Fibroblast of lung (primary cell): ENCODE measurements around the gene ITPK1. TPM values are rescaled to one million over a fixed set of nuclear protein-coding genes. Genes with fewer than 3 reads are reported as not detected.

Source experiments
- DNase-seq, 2 donors: peaks; one replicate each; pipeline versions ENCODE4 v3.0.0 to v3.0.0-alpha.2; 2010; ENCODE audit warnings: low read depth in 2 of 2
- H2AFZ ChIP-seq: 2 replicates; pipeline ENCODE4 v1.5.1; 2012; ENCODE audit warnings: low read length, control low read depth, inconsistent platforms
- H3K27ac ChIP-seq: 2 replicates; pipeline ENCODE4 v1.5.1; 2011; ENCODE audit warnings: low read length, control low read depth; ENCODE audit not compliant: insufficient read depth
- H3K27me3 ChIP-seq: 2 replicates; pipeline ENCODE4 v1.5.1; 2011; ENCODE audit warnings: mild to moderate bottlenecking, low read length; ENCODE audit not compliant: control insufficient read depth, insufficient read depth
- H3K36me3 ChIP-seq: 2 replicates; pipeline ENCODE4 v1.5.1; 2011; ENCODE audit warnings: low read length; ENCODE audit not compliant: control insufficient read depth, insufficient read depth
- H3K4me1 ChIP-seq: 2 replicates; pipeline ENCODE4 v1.5.1; 2011; ENCODE audit warnings: low read length; ENCODE audit not compliant: control insufficient read depth, insufficient read depth; ENCODE audit errors: extremely low read depth
- H3K4me2 ChIP-seq: 2 replicates; pipeline ENCODE4 v1.5.1; 2011; ENCODE audit warnings: low read length, control low read depth; ENCODE audit not compliant: insufficient read depth; ENCODE audit errors: extremely low read depth
- H3K4me3 ChIP-seq, 4 experiments: fragments of 200-600 bp in 1 of 4; sonication (generic) in 1 of 4; replicated peaks in 1 of 4; 2 replicates each; pipeline ENCODE4 v1.5.1; 2011 to 2016; ENCODE audit warnings: low read length in 4 of 4, low read depth in 3 of 4, mild to moderate bottlenecking in 3 of 4, control low read depth in 2 of 4, inconsistent platforms in 1 of 4, mixed read lengths in 1 of 4; ENCODE audit not compliant: insufficient read depth in 1 of 4; ENCODE audit errors: control extremely low read depth in 1 of 4
- H3K79me2 ChIP-seq: 2 replicates; pipeline ENCODE4 v1.5.1; 2012; ENCODE audit warnings: mild to moderate bottlenecking, low read length, inconsistent platforms; ENCODE audit not compliant: control insufficient read depth, insufficient read depth
- H3K9ac ChIP-seq: 2 replicates; pipeline ENCODE4 v1.5.1; 2011; ENCODE audit warnings: mild to moderate bottlenecking, low read length, control low read depth; ENCODE audit not compliant: insufficient read depth
- H3K9me3 ChIP-seq: 2 replicates; pipeline ENCODE4 v1.5.1; 2012; ENCODE audit warnings: low read depth, low read length; ENCODE audit not compliant: control insufficient read depth, insufficient read depth
- H4K20me1 ChIP-seq: 2 replicates; pipeline ENCODE4 v1.5.1; 2011; ENCODE audit warnings: low read length; ENCODE audit not compliant: control insufficient read depth, insufficient read depth; ENCODE audit errors: extremely low read depth
- EZH2 ChIP-seq: IDR thresholded peaks from 2 replicates; pipeline ENCODE4 v1.5.1; 2012; ENCODE audit warnings: low read length, control low read depth, mild to moderate bottlenecking; ENCODE audit errors: missing control alignments
- polyA plus RNA-seq, 2 donors: library from polyadenylated mRNA; depleted of rRNA in 1 of 2; stranded (reverse) in 1 of 2; unstranded in 1 of 2; fragments of >200 nt; gene quantifications; 2 replicates each; pipeline ENCODE4 v1.2.1, GENCODE V29; 2011 to 2012; ENCODE audit warnings: missing spikeins in 1 of 2
- total RNA-seq: library from RNA; depleted of rRNA; stranded (reverse); fragments of >200 nt; gene quantifications from 2 replicates; pipeline ENCODE4 v1.2.1, GENCODE V29; 2014
- TF ChIP-seq, protein P1 (sequence below), 2 donors: IDR thresholded peaks in 1 of 2; conservative IDR thresholded peaks in 1 of 2; 1 replicate in 1 of 2; 2 replicates in 1 of 2; pipeline ENCODE4 v1.5.1; 2011 to 2012; ENCODE audit warnings: low read length in 2 of 2, control low read depth in 1 of 2, inconsistent platforms in 1 of 2, low read depth in 1 of 2, mild to moderate bottlenecking in 1 of 2

The ITPK1 gene
- total and polyA plus RNA-seq, 2 donors (not counting 1 experiment from before 2014, with no cell fraction given), result 9.2 to 23.1 TPM

DNA sequence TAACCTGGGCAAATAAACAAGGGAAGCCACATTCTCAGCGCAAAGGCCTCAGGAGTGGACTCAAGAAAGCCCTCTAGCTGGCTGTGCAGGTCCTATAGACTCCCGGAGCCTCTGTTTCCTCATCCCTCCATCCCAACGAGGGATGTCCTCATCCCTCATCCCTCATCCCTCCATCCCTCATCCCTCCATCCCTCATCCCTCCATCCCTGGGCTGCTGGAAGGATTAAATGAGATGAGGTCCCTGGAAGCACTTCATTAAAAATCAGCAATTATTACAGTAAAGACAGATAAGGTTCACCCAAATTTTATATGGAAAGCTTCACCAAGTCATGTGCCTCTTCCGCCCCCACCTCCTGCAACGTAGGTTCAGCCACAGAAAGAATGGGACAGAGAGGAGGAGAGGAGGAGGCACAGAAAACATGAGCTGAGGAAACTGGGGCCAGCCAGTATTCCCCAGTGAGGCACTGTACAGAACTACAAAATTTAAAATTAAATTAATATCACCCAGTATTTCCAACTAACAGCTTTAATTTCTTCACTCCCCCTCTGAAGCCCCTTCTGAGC, 4.8 kb downstream of the ITPK1 start:
- no peak overlapping the region for H3K9ac ChIP-seq
- H3K79me2 ChIP-seq, result no peaks in the 10 kb centered on the region
- H3K27me3 ChIP-seq, result no peaks in the 10 kb centered on the region
- DNase-seq, result no peak
- H3K4me3 ChIP-seq, result no peak overlapping the region
- TF ChIP-seq, protein P1, sequence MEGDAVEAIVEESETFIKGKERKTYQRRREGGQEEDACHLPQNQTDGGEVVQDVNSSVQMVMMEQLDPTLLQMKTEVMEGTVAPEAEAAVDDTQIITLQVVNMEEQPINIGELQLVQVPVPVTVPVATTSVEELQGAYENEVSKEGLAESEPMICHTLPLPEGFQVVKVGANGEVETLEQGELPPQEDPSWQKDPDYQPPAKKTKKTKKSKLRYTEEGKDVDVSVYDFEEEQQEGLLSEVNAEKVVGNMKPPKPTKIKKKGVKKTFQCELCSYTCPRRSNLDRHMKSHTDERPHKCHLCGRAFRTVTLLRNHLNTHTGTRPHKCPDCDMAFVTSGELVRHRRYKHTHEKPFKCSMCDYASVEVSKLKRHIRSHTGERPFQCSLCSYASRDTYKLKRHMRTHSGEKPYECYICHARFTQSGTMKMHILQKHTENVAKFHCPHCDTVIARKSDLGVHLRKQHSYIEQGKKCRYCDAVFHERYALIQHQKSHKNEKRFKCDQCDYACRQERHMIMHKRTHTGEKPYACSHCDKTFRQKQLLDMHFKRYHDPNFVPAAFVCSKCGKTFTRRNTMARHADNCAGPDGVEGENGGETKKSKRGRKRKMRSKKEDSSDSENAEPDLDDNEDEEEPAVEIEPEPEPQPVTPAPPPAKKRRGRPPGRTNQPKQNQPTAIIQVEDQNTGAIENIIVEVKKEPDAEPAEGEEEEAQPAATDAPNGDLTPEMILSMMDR (conservative IDR thresholded peaks at IDR 0.05 in 1 of 2, IDR thresholded peaks at IDR 0.05 in 1 of 2; ENCODE audit: low read depth in 1 of 2, low read length in 2 of 2), result no peak
- TF ChIP-seq EZH2, result no peak
- peaks cover 5% of the 10 kb centered on the region for H3K4me1 ChIP-seq
- no peaks in the 10 kb centered on the region for H3K36me3 ChIP-seq
- H2AFZ ChIP-seq, result no peak overlapping the region
- no peaks in the 10 kb centered on the region for H3K9me3 ChIP-seq
- no peaks in the 10 kb centered on the region for H4K20me1 ChIP-seq
- H3K4me2 ChIP-seq, result no peak overlapping the region
- no peak overlapping the region for H3K27ac ChIP-seq

DNA sequence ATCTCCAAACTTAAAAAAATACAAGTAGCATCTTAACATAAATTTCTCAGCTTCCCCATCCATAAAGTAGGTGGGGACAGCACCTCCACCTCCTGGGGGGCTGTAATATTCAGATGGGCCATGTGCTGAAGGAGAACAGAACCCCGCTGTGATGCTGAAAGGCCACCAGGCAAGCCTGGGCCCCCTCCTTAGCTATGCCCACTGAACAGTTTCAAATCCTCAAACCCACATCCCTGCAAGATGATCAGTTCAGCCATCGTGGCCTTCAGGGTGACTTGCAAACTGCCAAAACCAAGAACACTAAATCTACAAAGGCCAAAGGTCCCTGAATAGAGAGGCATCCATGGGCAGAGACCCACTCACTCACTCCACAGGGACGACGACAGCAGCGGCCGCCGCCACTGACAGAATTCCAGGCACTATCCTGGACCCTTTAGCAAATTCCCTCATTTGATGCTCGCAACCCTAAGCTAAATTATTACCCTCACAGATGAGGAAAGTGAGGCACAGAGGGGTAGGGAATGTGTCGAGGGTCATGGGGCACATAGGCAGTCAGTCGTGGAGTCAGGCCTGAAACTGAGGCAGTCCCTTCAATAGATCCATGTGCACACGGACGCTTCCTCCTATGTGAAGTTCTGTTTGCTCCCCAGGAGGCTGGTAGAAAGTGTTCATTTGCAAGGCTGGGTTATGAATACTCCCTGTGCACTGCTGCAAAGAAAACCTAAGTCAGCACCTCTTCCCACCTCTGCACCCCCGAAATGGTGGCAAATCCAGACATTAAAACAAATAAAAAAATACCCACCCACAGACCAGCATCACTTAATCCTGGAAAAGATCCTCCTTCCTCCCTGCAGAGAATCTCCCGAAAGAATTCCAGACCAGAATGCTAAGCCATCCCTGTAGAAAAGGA, 5.9 kb downstream of the ITPK1 start:
- no peaks in the 10 kb centered on the region for H3K27me3 ChIP-seq
- H3K9me3 ChIP-seq, result no peaks in the 10 kb centered on the region
- H3K27ac ChIP-seq, result no peak overlapping the region
- no peaks in the 10 kb centered on the region for H3K79me2 ChIP-seq
- TF ChIP-seq, protein P1 (conservative IDR thresholded peaks at IDR 0.05 in 1 of 2, IDR thresholded peaks at IDR 0.05 in 1 of 2; ENCODE audit: low read depth in 1 of 2, low read length in 2 of 2), result no peak
- no peak for TF ChIP-seq EZH2
- no peak overlapping the region for H2AFZ ChIP-seq
- no peaks in the 10 kb centered on the region for H3K36me3 ChIP-seq
- no peak overlapping the region for H3K4me2 ChIP-seq
- no peak overlapping the region for H3K4me3 ChIP-seq
- H3K9ac ChIP-seq, result no peak overlapping the region
- no peak for DNase-seq
- H3K4me1 ChIP-seq, result peaks cover 5% of the 10 kb centered on the region
- no peaks in the 10 kb centered on the region for H4K20me1 ChIP-seq

DNA sequence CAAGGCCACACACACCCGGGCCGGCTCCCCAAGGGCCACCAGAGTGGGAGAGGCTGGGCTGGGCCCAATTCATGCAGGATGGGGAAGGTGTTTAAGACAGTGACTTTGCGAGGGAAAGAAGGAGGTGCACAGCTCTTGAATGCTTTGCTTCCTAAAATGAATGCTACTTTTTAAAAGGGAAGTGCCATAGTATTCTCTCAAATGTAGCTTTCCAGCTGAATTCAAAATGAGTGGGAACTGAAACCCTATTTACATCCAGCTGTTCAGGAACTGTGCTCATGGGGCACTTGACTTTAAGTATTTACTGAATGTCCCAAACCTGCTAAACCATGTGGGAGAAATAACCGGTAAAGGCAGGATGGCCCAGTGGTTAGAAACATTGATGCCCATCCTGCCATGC, 7.6 kb downstream of the ITPK1 start:
- Histone ChIP-seq H3K27ac (no peak overlapping the region), H3K36me3 (no peaks in the 10 kb centered on the region), H3K79me2 (no peaks in the 10 kb centered on the region), H3K4me2 (no peak overlapping the region), H3K27me3 (no peaks in the 10 kb centered on the region), H3K9ac (no peak overlapping the region), H2AFZ (no peak overlapping the region), H3K4me1 (peaks cover 2% of the 10 kb centered on the region), H3K4me3 (no peak overlapping the region), H4K20me1 (no peaks in the 10 kb centered on the region), H3K9me3 (no peaks in the 10 kb centered on the region)
- TF ChIP-seq EZH2, result no peak
- TF ChIP-seq, protein P1 (conservative IDR thresholded peaks at IDR 0.05 in 1 of 2, IDR thresholded peaks at IDR 0.05 in 1 of 2; ENCODE audit: low read depth in 1 of 2, low read length in 2 of 2), result no peak
- DNase-seq, result no peak
